Progenitor cell of endocrine pancreas (in vitro differentiated cells): ENCODE data around the gene NRIP2. TPM values are rescaled to one million over a fixed set of nuclear protein-coding genes. Genes with fewer than 3 reads are reported as not detected.

Experiments
- DNase-seq: peaks from one replicate; pipeline ENCODE4 v3.0.0; 2021; ENCODE audit warnings: low spot score; ENCODE audit not compliant: unreplicated experiment
- H3K27ac Mint-ChIP-seq: 2 replicates; pipeline ENCODE4 v1.8.0; 2021; ENCODE audit warnings: mild to moderate bottlenecking, moderate library complexity, mixed read lengths
- H3K27me3 Mint-ChIP-seq: 2 replicates; pipeline ENCODE4 v1.8.0; 2021; ENCODE audit warnings: mixed read lengths
- H3K36me3 Mint-ChIP-seq: 2 replicates; pipeline ENCODE4 v1.8.0; 2022; ENCODE audit warnings: mixed read lengths; ENCODE audit not compliant: insufficient read depth
- H3K4me1 Mint-ChIP-seq: 2 replicates; pipeline ENCODE4 v1.8.0; 2021; ENCODE audit warnings: low read depth, mixed read lengths
- H3K4me3 Mint-ChIP-seq: 2 replicates; pipeline ENCODE4 v1.8.0; 2021; ENCODE audit warnings: low read depth, mild to moderate bottlenecking, moderate library complexity, mixed read lengths
- H3K9me3 Mint-ChIP-seq: 2 replicates; pipeline ENCODE4 v1.8.0; 2021; ENCODE audit warnings: low read depth, mixed read lengths
- CTCF ChIP-seq: fragments of 200-600 bp; sonication (generic); IDR thresholded peaks from one replicate; pipeline ENCODE4 v1.5.0; 2021; ENCODE audit warnings: antibody characterized with exemption, mild to moderate bottlenecking; ENCODE audit not compliant: unreplicated experiment
- total RNA-seq: library from RNA; stranded (reverse); gene quantifications from 2 replicates; pipeline ENCODE4 v1.2.1, GENCODE V29; 2021

NRIP2 gene
- total RNA-seq, 1 donor from 2014 or later = not detected

- Mint-ChIP-seq H3K4me3 (peak overlapping the region; percentile 72), H3K36me3 (peaks cover 19% of the 10 kb centered on the region), H3K27me3 (peaks cover 45% of the 10 kb centered on the region), H3K4me1 (peaks cover 10% of the 10 kb centered on the region), H3K27ac (no peak overlapping the region), H3K9me3 (no peaks in the 10 kb centered on the region)
- TF ChIP-seq CTCF = no peak
- peak; percentile 59 for DNase-seq
Measured at GRCh38 chr12:2794191-2794735, 40.6 kb downstream of the NRIP2 start.

DNA sequence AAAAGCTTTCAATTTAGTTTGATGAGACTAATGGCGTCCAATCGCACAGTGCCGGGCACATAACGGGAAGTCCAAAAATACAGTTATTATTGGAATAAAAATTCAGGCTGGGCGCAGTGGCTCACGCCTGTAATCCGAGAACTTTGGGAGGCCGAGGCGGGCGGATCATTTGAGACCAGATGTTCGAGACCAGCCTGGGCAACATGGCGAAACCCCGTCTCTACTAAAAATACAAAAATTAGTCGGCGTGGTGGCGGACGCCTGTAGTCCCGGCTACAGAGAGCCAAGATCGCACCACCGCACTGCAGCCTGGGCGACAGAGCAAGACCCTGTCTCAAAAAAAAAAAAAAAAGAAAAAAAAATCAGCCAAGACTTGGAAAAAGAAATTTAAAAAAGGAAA is 41.3 kb downstream of the NRIP2 start:
- TF ChIP-seq CTCF = no peak
- Mint-ChIP-seq H3K27ac (no peak overlapping the region), H3K9me3 (no peaks in the 10 kb centered on the region)

DNA sequence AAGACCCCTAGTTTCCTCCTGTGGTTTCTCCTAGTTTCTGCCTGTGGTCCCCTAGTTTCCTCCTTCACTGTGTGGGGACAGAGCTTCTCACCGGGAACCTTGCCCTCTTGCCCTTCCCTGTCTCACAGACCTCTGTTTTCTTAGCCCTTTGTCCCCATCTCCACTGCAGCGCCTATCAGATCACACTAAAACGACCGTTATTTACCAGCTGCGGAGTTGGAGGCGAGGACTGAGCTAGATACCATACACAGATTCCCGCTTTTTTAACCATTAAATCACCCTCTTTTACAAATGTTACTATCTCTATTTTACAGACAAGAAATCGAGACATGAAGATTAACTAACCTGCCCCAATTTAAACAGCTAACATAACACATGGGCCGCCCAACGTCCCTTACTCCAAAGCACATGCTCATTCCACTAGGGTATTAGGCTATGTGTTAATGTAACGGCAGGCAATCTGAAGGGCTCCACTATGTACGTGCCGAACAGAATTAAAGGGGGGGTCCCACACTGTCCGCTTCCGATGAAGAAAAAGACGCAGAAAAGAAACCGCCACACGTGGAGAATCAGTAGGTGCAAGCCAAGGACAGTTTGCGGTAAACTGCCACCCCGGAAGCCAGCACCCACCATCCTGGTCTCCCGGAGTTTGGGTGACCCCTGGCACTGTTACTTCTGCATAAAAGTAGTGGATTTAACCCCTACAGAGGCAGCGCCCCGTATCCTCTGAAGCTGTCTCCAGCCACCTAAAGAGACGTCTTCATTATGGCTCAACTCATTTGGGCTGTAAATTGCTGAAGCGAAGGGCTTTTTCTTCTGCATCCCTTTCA is 41.9 kb downstream of the NRIP2 start:
- H3K4me1 Mint-ChIP-seq = peaks cover 10% of the 10 kb centered on the region

More for the DNA sequence above, 41.3 kb downstream of the NRIP2 start:
- Mint-ChIP-seq H3K4me3 (peak overlapping the region; percentile 65), H3K27me3 (peaks cover 52% of the 10 kb centered on the region), H3K36me3 (peaks cover 12% of the 10 kb centered on the region), H3K4me1 (peaks cover 10% of the 10 kb centered on the region)
- no peak for DNase-seq

DNA sequence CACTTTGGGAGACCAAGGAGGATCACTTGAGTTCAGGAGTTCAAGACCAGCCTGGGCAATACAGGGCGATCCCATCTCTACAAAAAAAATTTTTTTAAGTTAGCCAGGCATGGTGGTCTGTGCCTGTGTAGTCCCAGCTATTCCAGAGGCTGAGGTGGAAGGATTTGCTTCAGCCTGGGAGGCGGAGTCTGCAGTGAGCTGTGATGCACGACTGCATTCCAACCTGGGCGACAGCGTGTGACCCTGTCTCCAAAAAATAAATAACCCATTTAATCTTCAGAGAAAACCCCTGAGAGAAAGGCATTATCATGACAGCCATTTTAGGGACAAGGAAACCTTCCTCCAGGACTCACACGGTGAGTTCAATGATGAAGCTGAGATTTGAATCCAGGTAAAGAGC is 43.7 kb downstream of the NRIP2 start:
- H3K27me3 Mint-ChIP-seq = peaks cover 65% of the 10 kb centered on the region

More for the DNA sequence above, 41.9 kb downstream of the NRIP2 start:
- Mint-ChIP-seq H3K36me3 (peaks cover 7% of the 10 kb centered on the region), H3K27me3 (peaks cover 59% of the 10 kb centered on the region), H3K4me3 (peak overlapping the region; percentile 65), H3K9me3 (no peaks in the 10 kb centered on the region), H3K27ac (no peak overlapping the region)
- no peak for DNase-seq
- TF ChIP-seq CTCF = no peak

More for the DNA sequence above, 43.7 kb downstream of the NRIP2 start:
- Mint-ChIP-seq H3K4me3 (no peak overlapping the region), H3K9me3 (no peaks in the 10 kb centered on the region), H3K4me1 (peaks cover 1% of the 10 kb centered on the region), H3K27ac (no peak overlapping the region), H3K36me3 (no peaks in the 10 kb centered on the region)
- no peak for DNase-seq
- no peak for TF ChIP-seq CTCF
